Stimulated activated CD8-positive, alpha-beta memory T cell treated with anti-CD3 and anti-CD28 coated beads, Interleukin-15, amount 100 ng/mL, for 48 hours (primary cell): Measurements from ENCODE around the gene ATP6V1B1.
"Not testable (repeated sequence)": the region's sequence is repeated elsewhere in the genome, so short reads cannot be mapped to it uniquely, and the experiment has no call there.

Source experiments
- DNase-seq, 2 donors: peaks; one replicate each; pipeline ENCODE4 v3.0.0-alpha.2; 2020; ENCODE audit warnings: low read depth in 2 of 2

Gene ATP6V1B1

DNA sequence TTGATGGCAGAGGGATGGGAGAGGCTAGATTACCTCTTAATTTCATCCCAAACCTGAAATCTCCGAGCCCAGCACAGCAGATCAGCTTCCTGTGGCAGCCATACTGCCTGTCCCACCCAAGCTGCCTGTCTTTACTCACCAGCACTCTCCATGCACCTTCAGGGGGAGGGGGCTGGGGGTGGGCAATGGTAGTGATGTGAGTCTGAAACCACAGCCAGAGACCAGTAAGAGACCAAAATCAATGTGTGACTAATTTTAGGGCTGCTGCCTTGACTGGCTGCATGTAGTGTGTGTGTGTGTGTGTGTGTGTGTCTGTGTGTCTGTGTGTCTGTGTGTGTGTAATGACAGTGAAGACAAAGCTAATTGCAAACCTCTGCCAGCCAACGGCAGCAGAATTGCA lies 70.6 kb downstream of the ATP6V1B1 start:
- no peak for DNase-seq

GRCh38 chr2:71006955-71007799 lies 71.5 kb downstream of the ATP6V1B1 start:
- no peak for DNase-seq

- DNase-seq, result no peak
Measured at GRCh38 chr2:71008342-71008741, 72.6 kb downstream of the ATP6V1B1 start.

- not testable (repeated sequence) for DNase-seq
Measured at GRCh38 chr2:71011786-71012185, 76.1 kb downstream of the ATP6V1B1 start.
